ENCODE measurements around the gene RABEPK.
"Not testable (repeated sequence)": the region's sequence is repeated elsewhere in the genome, so short reads cannot be mapped to it uniquely, and the experiment has no call there.

The RABEPK gene

DNA sequence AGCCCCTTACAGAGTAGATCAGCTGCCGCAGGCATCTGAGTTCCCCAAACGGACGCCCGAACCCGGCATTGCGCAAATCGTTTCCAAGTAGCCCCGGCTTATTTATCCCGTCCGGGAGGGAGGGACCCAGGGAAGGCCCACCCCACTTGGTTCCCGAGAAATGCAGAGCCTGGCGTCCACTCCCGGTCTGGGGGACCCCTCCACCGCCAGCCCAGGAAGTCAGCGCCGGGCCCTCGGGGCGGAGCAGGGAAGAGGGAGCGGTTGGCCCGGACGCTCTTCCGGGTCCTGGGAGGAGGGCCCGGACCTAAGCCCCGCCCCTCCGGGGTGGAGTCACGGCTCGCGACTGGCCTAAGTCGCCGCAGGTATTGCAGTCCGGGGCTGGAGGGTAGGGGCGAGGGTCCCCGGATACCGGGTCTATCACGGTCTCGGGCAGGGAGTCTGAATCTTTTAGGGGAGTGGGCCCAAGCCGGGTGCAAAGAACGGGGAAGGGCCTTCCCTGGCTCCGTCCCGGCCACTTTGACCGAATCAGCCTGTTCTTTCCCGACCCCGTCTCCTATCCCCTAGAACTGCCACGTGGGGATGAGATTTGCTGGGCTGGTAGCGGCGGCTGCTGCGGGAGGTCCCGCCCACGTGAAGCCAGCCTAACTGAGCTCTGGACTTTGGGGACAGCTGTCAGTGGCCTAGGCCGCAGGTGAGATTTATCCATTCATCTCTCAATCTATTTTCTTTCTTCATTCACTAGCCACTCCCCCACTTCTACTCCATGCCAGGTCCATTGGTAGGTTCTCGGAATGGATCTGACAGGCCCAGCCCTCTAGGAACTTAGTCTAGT is at the start of gene RABEPK:
RABEPK (plus strand) TSS at position 327 of the 832 bp plus-strand sequence. CDS start 2,472 bp downstream, outside the sequence.
- Histone ChIP-seq H3K36me3 (ENCODE audit: control insufficient read depth, insufficient read depth, low read length) (peaks cover 12% of the 10 kb centered on the region), H3K9me3 (ENCODE audit: control insufficient read depth, insufficient read depth, low read depth, low read length) (no peaks in the 10 kb centered on the region), H3K4me1 (ENCODE audit: control insufficient read depth, insufficient read depth, low read length) (0 out of 2 replicates have a peak, but pooled peaks cover 6% of the 10 kb centered on the region), H3K27me3 (ENCODE audit: control insufficient read depth, insufficient read depth, low read length) (no peaks in the 10 kb centered on the region), H3K27ac (ENCODE audit: low read depth, low read length) (peak within 1 kb of the TSS; percentile 46; the same call in 1 of the 2 replicates), H3K4me3 (ENCODE audit: low read depth, low read length) (peak within 1 kb of the TSS; percentile 81), H3K9ac (ENCODE audit: low read length) (peak within 1 kb of the TSS; percentile 83)

DNA sequence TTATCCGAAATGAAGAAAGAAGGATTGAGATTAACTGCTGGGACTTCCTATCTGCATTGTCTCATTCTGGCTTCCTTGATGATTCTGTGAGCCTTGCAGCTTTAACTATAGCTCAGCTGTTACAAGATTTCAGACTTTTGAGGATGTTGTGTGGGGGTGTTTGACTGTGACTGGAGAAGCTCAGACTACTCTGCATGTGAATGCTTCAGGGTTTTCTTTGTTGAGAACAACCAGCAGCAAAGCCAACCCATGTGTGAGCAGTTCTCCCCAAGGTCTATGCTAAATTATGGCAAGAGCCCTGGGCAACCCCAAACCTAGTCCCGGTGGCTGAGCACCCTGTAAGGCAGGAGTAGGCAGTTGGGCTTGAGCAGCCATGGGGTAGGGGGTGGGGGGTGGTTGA is 48.6 kb upstream of the RABEPK start:
- H3K36me3 ChIP-seq (ENCODE audit: control insufficient read depth, insufficient read depth, low read length) = peaks cover 58% of the 10 kb centered on the region
- H3K27me3 ChIP-seq (ENCODE audit: control insufficient read depth, insufficient read depth, low read length) = no peaks in the 10 kb centered on the region
- H3K4me1 ChIP-seq (ENCODE audit: control insufficient read depth, insufficient read depth, low read length) = no peaks in the 10 kb centered on the region; the same call in 1 of the 2 replicates

DNA sequence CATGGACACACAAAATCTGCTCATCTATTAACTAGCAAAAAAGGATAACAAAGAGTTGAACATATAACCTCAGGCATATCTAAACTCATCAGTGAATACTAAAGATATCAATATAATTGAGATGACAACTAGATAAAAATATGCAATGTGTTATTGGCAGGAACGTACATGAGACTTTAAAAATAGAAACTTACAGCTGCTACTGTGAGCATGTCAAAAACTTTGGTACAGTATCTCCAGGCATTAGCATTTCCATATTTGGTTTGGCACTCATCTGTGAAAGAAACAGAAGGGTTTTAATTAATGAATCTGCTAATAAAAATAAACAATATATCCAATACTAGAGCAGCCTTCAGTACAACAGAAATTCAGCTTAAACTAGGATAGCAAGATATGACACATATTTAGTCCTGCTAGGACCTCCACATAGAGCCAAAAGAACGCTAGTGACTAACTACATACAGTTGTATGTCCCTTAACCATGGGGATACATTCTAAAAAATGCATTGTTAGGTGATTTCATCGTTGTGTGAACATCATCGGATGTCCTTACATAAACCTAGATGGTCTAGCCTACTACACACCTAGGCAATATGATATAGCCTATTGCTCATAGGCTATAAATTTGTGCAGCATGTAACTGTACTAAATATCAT is 46.5 kb upstream of the RABEPK start:
- Histone ChIP-seq H3K9ac (ENCODE audit: low read length) (no peak overlapping the region), H3K4me3 (ENCODE audit: low read depth, low read length) (no peak overlapping the region), H3K4me1 (ENCODE audit: control insufficient read depth, insufficient read depth, low read length) (no peaks in the 10 kb centered on the region; the same call in 1 of the 2 replicates), H3K27me3 (ENCODE audit: control insufficient read depth, insufficient read depth, low read length) (no peaks in the 10 kb centered on the region), H3K36me3 (ENCODE audit: control insufficient read depth, insufficient read depth, low read length) (peaks cover 67% of the 10 kb centered on the region), H3K27ac (ENCODE audit: low read depth, low read length) (no peak overlapping the region), H3K9me3 (ENCODE audit: control insufficient read depth, insufficient read depth, low read depth, low read length) (no peaks in the 10 kb centered on the region)

More for the DNA sequence above, 48.6 kb upstream of the RABEPK start:
- H3K27ac ChIP-seq (ENCODE audit: low read depth, low read length) = no peak overlapping the region
- H3K9me3 ChIP-seq (ENCODE audit: control insufficient read depth, insufficient read depth, low read depth, low read length) = no peaks in the 10 kb centered on the region
- H3K4me3 ChIP-seq (ENCODE audit: low read depth, low read length) = no peak overlapping the region
- H3K9ac ChIP-seq (ENCODE audit: low read length) = no peak overlapping the region

GRCh38 chr9:125156551-125156950 is 43.8 kb upstream of the RABEPK start:
- Histone ChIP-seq H3K27me3 (ENCODE audit: control insufficient read depth, insufficient read depth, low read length) (no peaks in the 10 kb centered on the region), H3K9me3 (ENCODE audit: control insufficient read depth, insufficient read depth, low read depth, low read length) (no peaks in the 10 kb centered on the region), H3K4me1 (ENCODE audit: control insufficient read depth, insufficient read depth, low read length) (no peaks in the 10 kb centered on the region; the same call in 1 of the 2 replicates), H3K36me3 (ENCODE audit: control insufficient read depth, insufficient read depth, low read length) (peaks cover 46% of the 10 kb centered on the region), H3K27ac (ENCODE audit: low read depth, low read length) (no peak overlapping the region), H3K9ac (ENCODE audit: low read length) (no peak overlapping the region), H3K4me3 (ENCODE audit: low read depth, low read length) (no peak overlapping the region)

DNA sequence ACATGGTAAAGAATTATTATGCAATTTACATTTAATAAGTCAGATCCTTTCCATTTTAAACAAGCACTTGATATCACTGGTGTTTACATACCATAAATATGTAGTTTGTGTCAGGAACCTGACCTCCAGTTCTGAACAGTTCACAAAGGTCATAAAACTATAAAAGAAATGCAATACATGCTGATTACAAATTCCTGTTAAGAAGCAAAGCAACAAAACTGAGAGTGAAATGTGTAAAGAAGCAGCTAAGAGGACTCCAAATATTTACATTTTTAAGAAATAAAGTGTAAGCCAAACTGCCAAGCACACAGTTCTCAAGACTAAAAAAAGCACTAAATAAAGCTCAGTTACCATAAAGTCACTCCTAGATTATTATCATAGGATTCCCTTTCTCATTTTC is 39.6 kb upstream of the RABEPK start:
- Histone ChIP-seq H3K4me1 (ENCODE audit: control insufficient read depth, insufficient read depth, low read length) (no peaks in the 10 kb centered on the region), H3K9me3 (ENCODE audit: control insufficient read depth, insufficient read depth, low read depth, low read length) (no peaks in the 10 kb centered on the region), H3K27me3 (ENCODE audit: control insufficient read depth, insufficient read depth, low read length) (no peaks in the 10 kb centered on the region), H3K9ac (ENCODE audit: low read length) (no peak overlapping the region), H3K36me3 (ENCODE audit: control insufficient read depth, insufficient read depth, low read length) (peaks cover 13% of the 10 kb centered on the region; the same call in 1 of the 2 replicates), H3K4me3 (ENCODE audit: low read depth, low read length) (no peak overlapping the region), H3K27ac (ENCODE audit: low read depth, low read length) (no peak overlapping the region)

DNA sequence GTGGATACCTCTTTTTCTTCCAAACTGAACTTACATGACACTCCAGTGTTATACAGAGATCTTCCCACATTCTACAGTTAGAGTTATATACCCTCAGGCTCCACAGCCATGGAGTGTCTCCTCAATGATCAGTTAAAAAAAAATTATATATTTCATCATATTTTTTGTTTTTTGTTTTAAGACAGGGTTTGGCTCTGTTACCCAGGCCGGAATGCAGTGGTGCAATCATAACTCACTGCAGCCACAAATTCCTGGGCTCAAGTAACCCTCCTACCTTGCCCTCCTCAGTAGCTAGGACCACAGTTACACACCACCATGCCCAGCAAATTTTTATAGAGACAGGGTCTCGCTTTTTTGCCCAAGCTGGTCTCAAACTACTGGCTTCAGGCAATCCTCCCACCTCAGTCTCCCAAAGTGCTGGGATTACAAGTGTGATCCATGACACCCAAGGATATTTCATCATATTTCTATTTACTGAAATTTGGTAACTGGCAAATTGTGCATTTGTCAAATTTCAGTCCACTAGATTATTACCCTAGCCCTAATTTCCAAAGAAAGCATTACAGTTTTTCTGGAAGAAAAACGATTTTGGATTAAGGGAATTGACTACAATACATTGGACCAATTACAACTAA is 38.9 kb upstream of the RABEPK start:
- Histone ChIP-seq H3K27ac (ENCODE audit: low read depth, low read length) (no peak overlapping the region), H3K4me3 (ENCODE audit: low read depth, low read length) (no peak overlapping the region), H3K9me3 (ENCODE audit: control insufficient read depth, insufficient read depth, low read depth, low read length) (no peaks in the 10 kb centered on the region), H3K4me1 (ENCODE audit: control insufficient read depth, insufficient read depth, low read length) (no peaks in the 10 kb centered on the region), H3K27me3 (ENCODE audit: control insufficient read depth, insufficient read depth, low read length) (no peaks in the 10 kb centered on the region), H3K36me3 (ENCODE audit: control insufficient read depth, insufficient read depth, low read length) (peaks cover 13% of the 10 kb centered on the region; the same call in 1 of the 2 replicates), H3K9ac (ENCODE audit: low read length) (no peak overlapping the region)

GRCh38 chr9:125162891-125163290 is 37.5 kb upstream of the RABEPK start:
- H3K4me1 ChIP-seq (ENCODE audit: control insufficient read depth, insufficient read depth, low read length); H3K27me3 ChIP-seq (ENCODE audit: control insufficient read depth, insufficient read depth, low read length): not testable (repeated sequence)

GRCh38 chr9:125166762-125167161 is 33.6 kb upstream of the RABEPK start:
- Histone ChIP-seq H3K9me3 (ENCODE audit: control insufficient read depth, insufficient read depth, low read depth, low read length) (no peaks in the 10 kb centered on the region), H3K36me3 (ENCODE audit: control insufficient read depth, insufficient read depth, low read length) (peaks cover 14% of the 10 kb centered on the region), H3K27ac (ENCODE audit: low read depth, low read length) (no peak overlapping the region), H3K4me3 (ENCODE audit: low read depth, low read length) (no peak overlapping the region), H3K9ac (ENCODE audit: low read length) (no peak overlapping the region), H3K27me3 (ENCODE audit: control insufficient read depth, insufficient read depth, low read length) (no peaks in the 10 kb centered on the region), H3K4me1 (ENCODE audit: control insufficient read depth, insufficient read depth, low read length) (no peaks in the 10 kb centered on the region)

More at GRCh38 chr9:125162891-125163290, 37.5 kb upstream of the RABEPK start:
- H3K4me3 ChIP-seq (ENCODE audit: low read depth, low read length); H3K9ac ChIP-seq (ENCODE audit: low read length); H3K36me3 ChIP-seq (ENCODE audit: control insufficient read depth, insufficient read depth, low read length); H3K9me3 ChIP-seq (ENCODE audit: control insufficient read depth, insufficient read depth, low read depth, low read length); H3K27ac ChIP-seq (ENCODE audit: low read depth, low read length): not testable (repeated sequence)

DNA sequence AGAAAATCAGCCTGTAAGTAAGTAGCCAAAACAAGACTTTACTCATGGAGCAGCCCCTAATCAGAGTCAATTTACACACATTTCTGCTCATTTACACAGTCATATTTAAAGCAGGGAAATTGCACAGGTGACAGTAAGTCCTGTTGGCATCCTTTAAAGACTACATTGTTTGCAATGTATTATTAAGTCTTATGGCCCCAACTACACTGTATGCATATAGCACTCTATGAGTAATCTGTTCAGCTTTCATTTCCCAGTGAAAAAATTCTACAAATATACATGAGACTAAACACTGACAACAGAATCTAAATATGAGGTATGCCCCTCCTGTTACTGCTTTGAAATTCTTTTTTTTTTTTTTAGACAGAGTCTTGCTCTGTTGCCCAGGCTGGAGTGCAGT is 30.4 kb upstream of the RABEPK start:
- Histone ChIP-seq H3K4me3 (ENCODE audit: low read depth, low read length) (no peak overlapping the region), H3K36me3 (ENCODE audit: control insufficient read depth, insufficient read depth, low read length) (peaks cover 14% of the 10 kb centered on the region), H3K4me1 (ENCODE audit: control insufficient read depth, insufficient read depth, low read length) (no peaks in the 10 kb centered on the region), H3K27ac (ENCODE audit: low read depth, low read length) (no peak overlapping the region), H3K27me3 (ENCODE audit: control insufficient read depth, insufficient read depth, low read length) (no peaks in the 10 kb centered on the region), H3K9me3 (ENCODE audit: control insufficient read depth, insufficient read depth, low read depth, low read length) (no peaks in the 10 kb centered on the region), H3K9ac (ENCODE audit: low read length) (no peak overlapping the region)

- H3K9ac ChIP-seq (ENCODE audit: low read length) = no peak overlapping the region
- no peaks in the 10 kb centered on the region for H3K9me3 ChIP-seq (ENCODE audit: control insufficient read depth, insufficient read depth, low read depth, low read length)
- H3K27me3 ChIP-seq (ENCODE audit: control insufficient read depth, insufficient read depth, low read length) = no peaks in the 10 kb centered on the region
- peaks cover 14% of the 10 kb centered on the region for H3K36me3 ChIP-seq (ENCODE audit: control insufficient read depth, insufficient read depth, low read length)
- H3K27ac ChIP-seq (ENCODE audit: low read depth, low read length) = no peak overlapping the region
- no peaks in the 10 kb centered on the region for H3K4me1 ChIP-seq (ENCODE audit: control insufficient read depth, insufficient read depth, low read length)
- H3K4me3 ChIP-seq (ENCODE audit: low read depth, low read length) = no peak overlapping the region
Measured at GRCh38 chr9:125172031-125172755, 28.1 kb upstream of the RABEPK start.

Measured in HUES6 (cell line).